Gastroesophageal sphincter (tissue), 3 donors: Measurements from ENCODE around the gene CLN6.

Experiments used
- CTCF ChIP-seq, 4 experiments: fragments of 200-600 bp in 2 of 4; fragments of 450-650 bp in 2 of 4; sonication (generic) in 1 of 4; IDR thresholded peaks; one replicate each; pipeline ENCODE4 v1.5.1; 2017 to 2019; ENCODE audit warnings: antibody characterized with exemption in 4 of 4, mild to moderate bottlenecking in 2 of 4, moderate library complexity in 2 of 4
- POLR2A ChIP-seq, 2 donors: fragments of 450-650 bp; IDR thresholded peaks; one replicate each; pipeline ENCODE4 v1.6.1; 2017; ENCODE audit warnings: antibody characterized with exemption in 2 of 2, mild to moderate bottlenecking in 2 of 2, moderate library complexity in 1 of 2
- POLR2AphosphoS5 ChIP-seq: sonication (generic); formaldehyde crosslinking; IDR thresholded peaks from one replicate; pipeline ENCODE4 v1.6.1; 2017; ENCODE audit warnings: antibody characterized with exemption

- TF ChIP-seq CTCF (IDR thresholded peaks at IDR 0.05) (no peak), POLR2A (IDR thresholded peaks at IDR 0.05) (no peak), POLR2AphosphoS5 (no peak)
Observed at GRCh38 chr15:68199340-68199739, 30.2 kb downstream of the CLN6 start.
